Ovary (tissue), 3 donors: Measurements from ENCODE around the gene METRNL.

ENCODE experiments used
- CTCF ChIP-seq, 3 donors: fragments of 450-650 bp in 2 of 3; fragments of 200-600 bp in 1 of 3; IDR thresholded peaks; one replicate each; pipeline versions ENCODE4 v1.5.1 to v1.8.0; 2016 to 2022; ENCODE audit warnings: antibody characterized with exemption in 3 of 3, mild to moderate bottlenecking in 1 of 3
- EP300 ChIP-seq: sonication (generic); formaldehyde crosslinking; IDR thresholded peaks from one replicate; pipeline ENCODE4 v1.6.1; 2017; ENCODE audit warnings: antibody characterized with exemption
- donor health status: DM: no; HTN: no; CAD: no.

GRCh38 chr17:83079352-83079747 lies at the start of gene METRNL:
- no peak for TF ChIP-seq CTCF (IDR thresholded peaks at IDR 0.05)
- TF ChIP-seq EP300: no peak
